Caki2 (cell line): ENCODE measurements around the gene KRT35. TPM values are rescaled to one million over a fixed set of nuclear protein-coding genes. Genes with fewer than 3 reads are reported as not detected.

Source experiments
- DNase-seq: peaks from one replicate; pipeline ENCODE4 v3.0.0-alpha.2; 2015; ENCODE audit warnings: low read depth
- in situ Hi-C: cut with HindIII; loops from 2 replicates; pipeline ENCODE4 v1.10.0; 2016; ENCODE audit warnings: low sequenced_read_pairs, low pct_unique_long_range_greater_than_20kb, mixed read lengths
- total RNA-seq: library from RNA; depleted of rRNA; stranded (reverse); fragments of >200 nt; shearing (Covaris generic); gene quantifications from 2 replicates; pipeline ENCODE4 v1.2.3, GENCODE V29; 2014; ENCODE audit warnings: low replicate concordance

The KRT35 gene
- total RNA-seq, 1 experiment from 2014 or later: not detected

DNA sequence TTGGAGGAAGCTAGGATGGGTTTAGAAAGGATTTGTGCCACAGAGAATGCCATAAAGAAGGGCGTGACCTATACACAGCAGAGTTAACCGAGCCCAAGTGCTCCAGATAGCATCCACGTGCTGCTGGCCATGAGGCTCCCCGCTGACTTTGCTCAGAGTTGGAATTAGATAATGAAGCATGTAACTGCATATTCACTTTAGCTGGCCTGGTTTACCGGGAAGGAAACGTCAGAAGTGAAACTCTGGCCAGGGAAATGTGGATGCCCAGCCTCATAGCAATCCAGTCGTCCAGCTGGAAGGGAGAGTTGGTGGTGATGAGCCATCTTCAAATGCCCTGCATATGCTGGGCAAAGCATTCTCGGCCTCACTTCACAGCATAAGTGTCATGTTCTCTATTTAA, 6.1 kb downstream of the KRT35 start:
- DNase-seq: no peak
- in situ Hi-C loops: no loop called here

DNA sequence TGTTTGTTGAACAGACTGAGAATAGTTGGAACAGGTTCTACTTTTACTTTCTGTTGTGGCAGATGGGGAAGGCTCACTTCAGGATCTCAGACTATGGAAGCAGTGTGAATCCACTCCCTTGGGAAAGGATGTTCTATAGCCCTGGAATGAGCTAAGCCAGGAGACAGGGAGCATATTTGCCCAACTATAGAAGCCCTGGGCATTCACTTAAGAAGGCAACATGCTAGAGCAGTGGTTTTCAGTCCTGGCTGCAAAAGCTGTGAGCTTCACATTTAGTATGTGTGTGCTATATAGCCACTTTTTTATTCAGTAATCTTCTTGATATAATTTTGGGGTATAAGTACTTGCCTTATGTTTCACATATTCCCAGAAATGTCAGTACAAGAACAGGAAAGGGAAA, 12.6 kb downstream of the KRT35 start:
- no peak for DNase-seq
- in situ Hi-C loops: no loop called here

DNA sequence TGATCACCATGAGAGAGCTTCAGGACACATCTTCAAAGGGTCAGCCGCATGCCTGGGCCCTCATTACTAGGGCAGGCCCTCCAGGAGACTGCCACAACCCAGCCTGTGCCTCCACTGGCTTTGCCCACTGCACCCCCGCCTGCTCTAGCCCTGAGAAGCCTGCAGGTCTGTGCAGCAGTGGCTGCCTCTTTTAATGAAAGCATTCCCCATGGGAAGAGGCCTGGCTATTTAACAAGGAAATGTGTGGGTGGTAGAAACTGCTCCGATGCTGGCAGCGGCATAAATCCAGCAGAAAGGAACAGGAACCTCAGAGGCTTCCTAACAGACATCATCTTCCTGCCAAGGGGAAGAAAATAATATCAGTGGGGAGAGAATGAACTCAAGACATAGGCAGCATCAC, 13.4 kb downstream of the KRT35 start:
- in situ Hi-C loops: no loop called here
- no peak for DNase-seq

DNA sequence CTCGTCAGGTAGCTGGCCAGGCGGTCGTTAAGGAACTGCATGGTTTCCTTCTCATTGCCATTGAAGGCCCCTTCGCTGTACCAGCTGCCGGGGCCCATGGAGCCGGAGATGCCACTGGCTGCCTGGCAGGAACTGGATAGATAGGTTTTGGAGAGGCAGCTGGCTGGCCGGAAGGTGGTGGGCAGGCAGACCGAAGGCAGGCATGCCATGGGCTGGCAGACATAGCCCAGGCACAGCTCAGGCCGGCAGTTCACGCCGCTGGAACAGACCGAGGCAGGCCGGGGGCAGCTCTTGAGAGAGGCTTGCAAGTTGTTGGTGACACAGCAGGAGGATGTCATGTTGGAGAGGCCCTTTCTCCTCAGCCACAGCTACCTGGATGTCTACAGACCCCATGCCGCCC, 14.0 kb downstream of the KRT35 start, which contains the start of gene KRT32:
TSS of gene KRT32 (minus strand) at position 399 of the 400 bp plus-strand sequence. CDS start at position 338, 61 bp downstream.
- DNase-seq: no peak
- in situ Hi-C loops: no loop called here

DNA sequence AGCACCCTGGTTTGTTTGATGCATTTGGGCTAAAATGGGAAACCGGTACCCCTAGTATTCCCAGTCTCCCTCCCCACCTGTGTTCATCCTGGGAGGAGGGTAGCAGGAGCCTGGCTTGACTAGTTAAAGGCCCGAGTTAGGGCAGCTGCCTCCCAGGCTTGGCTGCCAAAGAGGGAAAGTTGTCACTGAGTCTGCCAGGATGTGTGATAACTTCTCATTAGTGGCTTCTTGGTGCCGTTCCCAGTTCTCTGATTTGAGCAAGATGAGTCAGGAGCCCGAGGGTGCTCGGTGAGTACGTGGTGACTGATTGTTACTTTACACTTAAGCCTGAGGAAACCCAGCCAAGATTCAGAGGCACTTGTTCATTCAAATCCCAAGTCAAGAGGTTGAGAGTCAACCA, 16.3 kb downstream of the KRT35 start:
- peak; percentile 84 for DNase-seq
- in situ Hi-C loops: no loop called here

DNA sequence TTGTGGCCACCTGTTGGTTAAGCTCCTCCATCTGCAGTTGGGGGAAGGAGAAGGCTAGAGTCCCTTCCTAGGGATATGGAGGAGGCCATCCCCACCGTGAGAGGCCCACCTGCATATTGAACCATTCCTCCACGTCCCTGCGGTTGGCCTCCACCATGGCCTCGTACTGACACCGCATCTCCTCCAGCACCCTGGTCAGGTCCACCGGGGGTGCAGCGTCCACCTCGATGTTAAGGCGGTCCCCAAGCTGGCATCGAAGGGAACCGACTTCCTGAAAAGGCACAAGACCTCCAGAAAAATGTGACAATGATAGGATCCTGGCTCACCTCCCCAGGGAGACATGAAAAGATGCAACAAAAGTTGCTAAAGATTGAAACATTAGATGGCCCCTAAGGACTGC, 16.8 kb downstream of the KRT35 start:
- in situ Hi-C loops: no loop called here
- DNase-seq: no peak

DNA sequence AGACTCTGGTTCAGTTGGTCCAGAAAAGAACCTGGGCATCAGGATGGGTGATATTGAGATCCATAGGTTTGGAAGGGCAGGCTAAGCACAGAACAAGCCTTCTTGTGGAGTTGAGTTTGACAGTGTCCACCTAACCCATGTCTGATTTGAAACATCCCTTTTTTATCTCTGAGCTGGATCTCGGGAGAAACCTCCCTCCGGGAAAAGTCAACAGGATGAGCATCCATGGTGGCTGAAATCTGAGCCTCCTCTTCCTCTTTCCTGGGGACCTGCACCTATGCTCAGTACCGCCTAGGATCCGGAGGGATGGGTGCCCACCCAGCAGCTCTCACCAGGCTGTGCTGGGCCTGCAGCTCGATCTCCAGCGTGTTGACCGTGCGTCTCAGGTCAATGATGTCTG, 17.2 kb downstream of the KRT35 start:
- in situ Hi-C loops: no loop called here
- DNase-seq: no peak

DNA sequence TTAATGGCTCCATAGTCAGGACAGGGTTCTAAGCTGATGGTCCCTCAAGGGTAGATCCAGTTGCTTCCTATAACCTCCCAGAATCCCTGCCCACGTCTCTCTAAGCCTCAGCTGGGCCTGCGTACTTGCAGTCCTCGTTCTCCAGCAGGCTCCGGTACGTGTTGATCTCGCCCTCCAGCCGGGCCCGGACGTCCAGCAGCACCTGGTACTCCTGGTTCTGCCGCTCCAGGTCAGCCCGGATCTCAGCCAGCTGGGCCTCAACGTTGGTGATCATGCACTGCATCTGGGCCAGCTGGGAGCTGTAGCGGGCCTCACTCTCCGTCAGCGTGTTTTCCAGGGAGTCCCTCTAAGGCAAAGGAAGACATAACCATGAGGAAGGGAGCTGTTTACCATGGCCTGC, 18.2 kb downstream of the KRT35 start:
- in situ Hi-C loops: no loop called here
- no peak for DNase-seq

DNA sequence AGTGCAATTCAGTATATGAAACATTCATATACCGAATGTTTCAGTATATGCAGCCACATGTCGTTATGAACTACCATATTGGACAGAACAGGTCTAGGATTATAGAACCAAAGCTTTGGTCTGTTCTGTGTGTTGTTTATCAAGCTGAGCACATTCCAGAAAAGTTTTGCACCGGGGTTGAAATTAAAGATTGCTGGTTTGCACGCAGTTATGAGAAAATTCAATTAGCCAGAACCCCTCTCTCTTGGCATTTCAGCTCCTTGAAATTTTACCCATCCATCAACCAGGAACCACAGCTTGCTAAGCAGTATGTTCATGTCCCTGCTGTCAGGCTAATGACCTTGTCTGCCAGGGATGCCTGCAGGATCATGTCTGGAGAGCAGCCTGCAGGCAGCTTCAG, 23.3 kb downstream of the KRT35 start:
- DNase-seq: no peak
- in situ Hi-C loops: no loop called here

DNA sequence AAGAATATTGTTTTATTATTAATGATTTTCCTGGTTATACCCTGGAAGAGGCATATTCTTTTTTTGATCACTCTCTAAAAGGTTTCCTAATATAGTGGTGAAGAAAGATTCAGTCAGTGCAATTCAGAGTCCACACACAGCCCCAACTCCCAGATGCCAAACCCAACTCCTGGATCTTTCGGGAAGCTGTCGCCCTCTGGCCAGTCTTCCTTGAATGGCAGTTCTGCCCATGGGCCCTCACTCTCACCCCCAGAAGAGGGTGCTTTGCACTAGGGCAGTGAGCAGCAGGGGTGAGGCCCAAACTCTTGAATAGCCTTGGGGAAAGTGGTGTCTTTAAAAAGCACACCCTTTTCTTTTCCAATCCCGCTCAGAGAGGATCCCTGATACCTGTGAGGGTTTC, 24.7 kb downstream of the KRT35 start:
- DNase-seq: no peak
- in situ Hi-C loops: no loop called here

DNA sequence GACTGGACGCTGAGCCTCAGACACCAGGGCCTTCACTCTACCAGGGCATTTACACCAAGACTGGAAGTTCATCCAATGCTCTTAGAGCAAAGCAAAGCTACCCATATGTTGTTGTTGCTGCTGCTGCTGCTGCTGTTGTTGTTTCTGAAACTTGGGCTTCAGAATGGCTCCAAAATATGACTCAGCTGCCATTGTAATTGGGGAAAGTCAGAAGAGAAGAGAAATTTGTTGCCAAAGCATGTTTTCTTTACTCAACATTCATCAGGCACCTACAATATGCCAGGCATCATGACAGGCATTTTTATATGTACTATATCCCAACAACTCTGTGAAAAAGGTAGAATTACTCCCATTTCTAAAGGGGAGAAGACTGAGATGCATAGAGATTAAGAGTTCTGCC, 25.7 kb downstream of the KRT35 start:
- DNase-seq: no peak
- in situ Hi-C loops: no loop called here

DNA sequence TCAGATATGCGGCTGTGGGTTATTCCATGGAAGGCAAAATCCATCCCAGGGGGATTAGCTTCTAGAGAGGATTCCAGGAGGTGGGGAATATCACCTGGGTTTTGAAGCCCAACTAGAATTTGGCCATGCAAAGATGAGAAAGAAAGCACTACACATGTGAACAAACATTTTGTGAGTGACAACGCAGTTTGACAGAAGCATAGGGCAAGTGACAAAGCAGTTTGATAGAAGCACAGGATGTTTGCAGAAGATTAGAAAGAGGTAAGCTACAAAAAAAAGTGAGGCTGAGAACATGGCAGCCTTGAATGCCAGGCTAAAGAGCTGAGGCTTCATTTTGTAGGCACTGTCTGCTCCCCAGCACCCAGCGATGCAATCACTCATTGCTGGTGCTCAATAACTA, 27.9 kb downstream of the KRT35 start:
- in situ Hi-C loops: no loop called here
- no peak for DNase-seq

DNA sequence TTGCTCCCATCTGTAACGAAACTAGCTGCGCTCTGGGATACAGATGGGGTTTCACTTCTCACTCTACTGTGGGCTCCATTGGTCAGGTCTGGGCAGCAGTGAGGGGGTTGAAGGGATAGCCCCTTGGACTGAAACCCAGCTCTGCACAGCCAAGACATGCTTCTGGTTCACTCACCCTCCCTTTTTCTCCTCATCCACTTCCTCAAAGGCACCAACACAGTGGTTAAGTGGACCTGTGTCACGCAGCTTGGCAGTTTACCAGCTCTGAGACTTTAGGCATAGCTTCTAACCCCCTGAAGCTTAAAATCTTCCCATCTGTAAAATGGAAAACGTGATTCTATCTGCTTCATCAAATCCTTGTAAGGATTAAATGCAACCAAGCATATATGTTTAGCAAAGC, 28.7 kb downstream of the KRT35 start:
- in situ Hi-C loops: no loop called here
- DNase-seq: no peak

DNA sequence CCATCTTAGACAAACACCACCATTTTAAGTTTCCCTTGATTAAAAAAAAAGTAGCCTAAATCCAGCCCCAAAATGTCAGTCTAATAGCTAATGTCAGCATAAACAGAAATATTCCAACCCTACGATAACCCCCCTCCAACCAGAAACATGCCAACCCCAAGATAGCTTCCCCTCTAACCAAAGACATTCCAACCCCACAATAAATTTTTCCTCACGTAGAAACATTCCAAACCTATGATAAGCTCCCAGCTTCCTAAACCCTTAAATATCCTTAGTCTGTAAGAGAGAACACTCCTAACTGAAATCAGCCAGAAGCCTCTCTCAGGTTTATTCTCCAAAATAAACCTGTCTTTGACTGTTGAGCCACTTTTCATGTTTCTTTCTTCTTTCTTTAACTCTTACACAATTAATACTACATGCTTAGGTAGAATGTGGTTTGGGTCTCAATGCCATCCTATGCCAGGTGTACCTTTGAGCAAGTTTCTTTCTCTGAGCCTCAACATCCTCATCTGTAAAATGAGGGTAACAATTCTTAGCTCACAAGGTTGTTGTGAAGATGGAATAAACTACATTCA, 29.7 kb downstream of the KRT35 start:
- in situ Hi-C loops: no loop called here
- no peak for DNase-seq

DNA sequence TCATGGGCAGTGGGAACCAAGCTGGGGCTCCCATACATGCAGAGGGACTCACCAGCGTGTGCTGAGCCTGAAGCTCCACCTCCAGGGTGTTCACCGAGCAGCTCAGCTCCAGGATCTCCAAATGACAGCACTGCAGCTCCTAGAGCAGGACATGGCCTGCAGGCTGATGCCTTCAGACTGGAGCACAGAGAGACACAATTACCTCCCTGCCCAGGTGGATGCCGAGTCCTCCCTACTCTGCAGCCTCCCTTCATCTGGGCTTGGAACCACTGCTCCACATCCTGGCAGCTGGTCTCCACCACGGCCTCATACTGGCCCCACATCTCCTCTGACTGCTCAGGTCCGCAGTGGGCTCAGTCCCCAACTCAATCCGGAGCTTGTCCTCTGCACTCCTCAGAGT, 31.9 kb downstream of the KRT35 start:
- DNase-seq: no peak
- in situ Hi-C loops: no loop called here

DNA sequence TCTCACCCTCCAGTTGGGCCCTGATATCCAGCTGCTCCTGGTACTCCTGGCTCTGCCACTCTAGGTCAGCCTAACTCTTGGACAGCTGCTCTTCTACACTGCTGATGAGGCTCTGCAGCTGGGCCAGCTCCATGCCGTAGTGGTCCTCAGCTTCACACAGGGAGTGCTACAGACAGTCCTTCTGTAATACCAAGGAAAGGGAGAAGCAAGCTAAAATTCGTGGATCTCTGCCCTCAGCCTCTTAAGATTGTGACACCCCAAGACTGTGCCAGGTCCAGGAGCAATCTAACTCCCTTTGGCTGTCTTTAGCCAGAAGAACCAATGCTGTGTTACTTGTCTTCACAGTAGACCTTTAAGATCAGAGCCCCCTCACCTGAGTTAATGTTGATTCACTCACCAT, 32.4 kb downstream of the KRT35 start:
- in situ Hi-C loops: no loop called here
- DNase-seq: no peak

DNA sequence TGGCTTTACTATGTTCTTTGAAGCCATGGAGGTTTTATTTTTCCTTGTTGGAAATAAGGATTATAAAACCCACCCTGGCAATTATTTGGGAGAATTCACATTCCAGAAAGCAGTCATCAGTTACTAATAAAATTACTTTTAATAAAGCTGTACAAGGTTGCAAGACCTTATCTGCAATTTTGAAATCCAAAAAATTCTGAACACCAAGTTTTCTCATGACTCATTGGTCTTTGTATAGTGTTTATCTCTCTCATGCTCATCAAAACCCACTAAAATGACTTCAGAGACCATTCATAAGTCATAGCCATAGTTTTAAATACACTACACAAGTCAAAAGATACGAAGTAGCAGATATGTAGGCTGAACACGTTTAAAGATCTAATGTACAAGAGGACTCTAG, 34.1 kb downstream of the KRT35 start:
- no peak for DNase-seq
- in situ Hi-C loops: no loop called here

DNA sequence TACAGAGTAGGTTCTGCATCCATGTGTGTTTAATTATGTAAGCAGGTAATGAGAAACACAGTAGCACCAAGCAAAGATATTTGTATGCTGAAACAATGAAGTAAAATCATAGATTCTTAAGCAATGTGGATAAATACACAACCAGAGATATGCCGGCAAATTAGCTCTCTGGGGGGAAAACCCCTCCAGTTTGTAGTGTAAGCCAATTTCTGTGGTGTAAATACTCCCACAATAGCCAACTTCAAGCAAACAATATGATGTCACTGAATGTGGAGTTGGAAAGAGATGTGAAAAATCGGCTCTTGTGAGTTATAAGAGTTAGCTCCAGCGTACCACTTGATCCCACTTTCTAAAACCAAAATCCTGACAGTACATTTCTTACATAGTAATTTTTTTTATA, 36.3 kb downstream of the KRT35 start:
- in situ Hi-C loops: no loop called here
- DNase-seq: no peak

DNA sequence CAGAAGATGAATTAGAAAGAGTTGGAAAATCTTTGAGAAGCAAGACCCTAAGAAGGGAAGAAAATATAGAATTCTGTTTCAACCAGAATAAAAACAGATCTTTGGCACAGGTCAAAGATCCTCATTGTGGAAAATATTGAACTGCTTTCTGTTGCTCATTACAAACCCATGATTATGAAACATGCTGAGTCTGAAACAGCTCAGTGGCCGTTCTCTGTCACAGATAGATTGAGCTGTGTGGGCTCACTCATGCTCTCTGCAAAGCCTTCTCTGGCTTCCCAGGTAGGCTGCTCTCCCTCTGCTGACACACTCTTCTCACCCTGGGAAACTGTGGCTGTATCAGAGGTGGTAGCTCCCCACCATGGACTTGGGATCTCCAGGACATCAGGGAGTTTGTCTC, 36.8 kb downstream of the KRT35 start:
- no peak for DNase-seq
- in situ Hi-C loops: no loop called here

DNA sequence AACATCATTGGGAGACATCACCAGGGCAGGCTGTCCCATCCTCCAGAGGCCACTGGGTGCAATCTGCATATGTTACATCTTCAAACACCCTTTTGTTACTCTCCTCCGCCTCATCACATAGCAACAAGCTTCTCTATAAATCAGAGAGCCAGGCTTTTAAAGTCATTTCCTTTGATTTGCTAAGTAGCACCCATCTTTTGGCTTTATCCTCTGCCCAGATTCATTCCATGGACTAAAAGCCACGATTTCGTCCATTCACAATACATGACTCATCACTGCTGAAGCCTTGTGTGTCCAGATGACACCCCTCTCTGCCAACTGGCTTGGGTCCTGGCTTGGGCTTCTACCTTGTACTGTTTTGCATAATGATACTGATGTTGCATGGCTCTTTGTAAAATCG, 38.2 kb downstream of the KRT35 start:
- in situ Hi-C loops: no loop called here

DNA sequence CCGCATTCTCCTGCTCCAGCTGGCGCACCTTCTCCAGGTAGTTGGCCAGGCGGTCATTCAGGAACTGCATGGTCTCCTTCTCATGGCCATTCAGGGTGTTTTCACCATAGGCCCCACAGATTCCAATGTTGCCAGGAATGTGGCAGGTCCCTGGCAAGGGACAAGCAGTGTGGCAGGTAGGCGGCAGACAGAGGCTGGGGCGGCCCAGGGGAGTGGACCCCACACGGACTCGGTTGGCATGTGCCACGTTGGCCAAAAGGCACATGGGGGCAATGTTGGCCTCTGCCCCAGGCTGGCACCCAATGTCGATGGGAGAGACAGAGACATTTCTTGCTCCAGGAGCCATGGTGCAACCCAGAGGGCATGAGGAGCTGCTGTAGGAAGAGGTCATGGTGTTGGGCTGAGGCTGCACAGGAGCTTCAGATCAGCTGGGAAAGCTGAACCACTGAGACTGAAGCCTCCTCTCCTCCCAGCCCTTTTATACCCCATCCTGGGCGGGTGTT, 40.4 kb downstream of the KRT35 start, which contains the start of gene KRT38:
TSS of gene KRT38 (minus strand) at position 453 of the 503 bp plus-strand sequence. CDS start at position 391, 62 bp downstream.
- DNase-seq: no peak
- in situ Hi-C loops: no loop called here

More for the DNA sequence above, 38.2 kb downstream of the KRT35 start:
- no peak for DNase-seq
